Stimulated activated CD8-positive, alpha-beta memory T cell treated with anti-CD3 and anti-CD28 coated beads, Interleukin-12 subunit alpha, Interleukin-12 subunit beta, amount 100 ng/mL, for 24 hours (primary cell): ENCODE results near the gene VWA7.
A peak's percentile ranks its signal among the peaks of the same experiment; 100 is the strongest.
"Not testable (repeated sequence)": the region's sequence is repeated elsewhere in the genome, so short reads cannot be mapped to it uniquely, and the experiment has no call there.

Experiments
- DNase-seq: peaks from one replicate; pipeline ENCODE4 v3.0.0-alpha.2; 2020; ENCODE audit errors: extremely low read depth

VWA7 gene

DNA sequence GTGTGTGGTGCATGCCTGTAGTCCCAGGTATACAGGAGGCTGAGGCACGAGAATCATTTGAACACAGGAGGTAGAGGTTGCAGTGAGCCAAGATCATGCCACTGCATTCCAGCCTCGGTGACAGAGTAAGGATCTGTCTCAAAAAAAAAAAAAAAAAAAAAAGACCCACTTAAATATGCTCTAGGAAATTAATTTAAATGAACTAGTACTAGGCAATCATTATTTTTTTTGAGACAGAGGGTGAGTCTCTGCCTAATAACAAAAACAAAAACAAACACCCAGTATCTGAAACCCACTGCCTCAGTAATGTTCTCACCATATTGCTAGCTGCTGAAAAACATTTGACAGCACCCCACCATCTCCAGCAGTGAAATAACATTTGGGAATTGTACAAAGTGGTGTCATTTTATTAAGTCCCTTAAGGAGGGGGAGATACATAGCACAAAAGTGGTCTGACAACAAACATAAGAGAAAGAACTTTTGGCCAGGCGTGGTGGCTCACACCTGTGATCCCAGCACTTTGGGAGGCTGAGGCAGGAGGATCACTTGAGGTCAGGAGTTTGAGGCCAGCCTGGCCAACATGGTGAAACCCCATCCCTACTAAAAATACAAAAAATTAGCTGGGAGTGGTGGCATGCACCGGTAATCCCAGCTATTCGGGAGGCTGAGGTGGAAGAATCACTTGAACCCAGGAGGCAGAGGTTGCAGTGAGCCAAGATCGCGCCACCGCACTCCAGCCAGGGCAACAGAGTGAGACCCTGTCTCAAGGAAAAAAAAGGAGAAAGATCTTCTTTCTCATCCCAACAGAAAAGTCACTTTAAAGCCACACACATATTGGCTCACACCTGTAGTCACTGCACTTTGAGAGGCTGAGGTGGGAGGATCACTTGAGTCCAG is 24.2 kb upstream of the VWA7 start:
- DNase-seq, result not testable (repeated sequence)

DNA sequence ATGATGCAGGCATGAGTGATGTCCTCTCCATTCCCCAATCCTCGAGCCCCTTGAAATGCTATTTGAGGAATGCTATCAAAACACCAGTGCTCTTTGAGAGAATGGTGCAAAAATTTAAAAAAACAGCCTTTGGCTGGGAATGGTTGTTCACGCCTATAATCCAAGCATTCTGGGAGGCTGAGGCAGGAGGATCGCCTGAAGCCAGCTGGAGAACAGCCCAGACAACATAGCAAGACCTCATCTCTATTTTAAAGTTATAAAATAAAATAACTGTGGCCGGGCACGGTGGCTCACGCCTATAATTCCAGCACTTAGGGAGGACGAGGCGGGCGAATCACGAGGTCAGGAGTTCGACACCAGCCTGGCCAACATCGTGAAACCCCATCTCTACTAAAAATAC is 22.7 kb upstream of the VWA7 start:
- no peak for DNase-seq

DNA sequence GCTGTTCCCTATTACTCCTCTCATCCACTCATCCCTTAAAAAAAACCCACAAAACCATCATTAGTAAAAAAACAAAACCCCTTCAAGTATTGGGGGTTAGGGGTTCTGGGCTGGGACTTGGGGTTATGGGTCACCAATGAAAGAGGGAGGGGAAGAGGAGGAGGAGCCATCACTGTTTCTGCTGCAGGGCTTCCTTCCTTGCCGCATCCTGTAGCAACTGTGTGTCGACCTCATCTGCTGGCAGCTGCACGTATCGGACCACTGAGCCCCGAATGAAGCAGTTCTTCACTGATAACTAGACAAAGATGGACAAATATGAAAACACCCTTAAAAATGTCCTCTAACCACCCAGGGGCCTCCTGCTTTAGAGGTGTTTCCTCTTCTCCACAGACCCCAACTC is 20.5 kb upstream of the VWA7 start:
- no peak for DNase-seq

DNA sequence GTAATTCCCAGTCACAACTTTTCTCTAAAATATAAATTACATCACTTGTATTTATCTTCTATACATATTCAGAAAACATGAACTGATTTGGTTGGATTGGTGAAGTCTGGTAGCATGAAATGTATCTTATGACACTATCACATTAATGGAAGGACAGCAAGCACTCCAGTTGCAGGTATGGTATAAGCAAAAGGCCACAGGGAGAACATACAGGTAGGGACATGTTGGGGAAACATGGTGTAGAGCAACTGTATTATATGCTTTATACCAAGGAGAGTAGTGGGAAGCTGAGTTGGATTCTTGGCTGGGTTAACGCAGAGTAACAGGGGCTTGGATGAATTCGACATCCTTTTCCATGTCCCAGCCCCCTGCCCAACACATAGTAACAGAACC is 19.9 kb upstream of the VWA7 start:
- no peak for DNase-seq

DNA sequence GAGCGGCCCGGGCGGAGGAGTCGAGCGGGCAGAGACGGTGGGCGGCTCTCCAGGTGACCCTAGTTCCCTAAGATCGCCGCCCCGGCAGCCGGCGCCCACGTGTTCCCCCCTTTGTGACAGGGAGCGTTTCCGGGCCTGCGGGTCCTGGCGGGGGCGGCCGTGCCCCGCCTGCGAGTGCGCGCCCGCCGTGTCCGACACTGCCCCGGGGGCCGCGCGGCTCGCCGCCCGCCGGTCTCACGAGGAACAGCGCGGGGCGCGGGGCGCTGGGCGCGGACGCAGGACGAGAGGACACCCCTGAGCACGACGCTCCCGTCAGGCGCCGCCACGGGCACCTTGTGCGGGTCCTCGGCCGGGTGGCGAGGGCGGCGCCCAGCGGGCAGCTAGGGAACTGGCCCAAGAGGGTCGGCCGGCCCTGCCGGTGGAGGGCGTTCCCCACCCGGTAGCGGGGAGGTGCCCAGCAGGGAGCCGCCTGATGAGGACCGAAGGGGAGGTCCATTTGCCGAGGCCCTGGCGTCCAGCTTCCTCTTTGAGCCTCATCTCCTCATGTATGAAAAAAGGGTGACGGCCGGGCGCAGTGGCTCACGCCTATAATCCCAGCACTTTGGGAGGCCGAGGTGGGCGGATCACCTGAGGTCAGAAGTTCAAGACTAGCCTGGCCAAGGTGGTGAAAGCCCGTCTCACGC is 18.6 kb upstream of the VWA7 start, which contains the start of gene VARS1:
Gene VARS1 (minus strand): TSS at position 137 of the 683 bp plus-strand sequence. CDS start 535 bp downstream, outside the sequence.
- DNase-seq, result peak; percentile 58

DNA sequence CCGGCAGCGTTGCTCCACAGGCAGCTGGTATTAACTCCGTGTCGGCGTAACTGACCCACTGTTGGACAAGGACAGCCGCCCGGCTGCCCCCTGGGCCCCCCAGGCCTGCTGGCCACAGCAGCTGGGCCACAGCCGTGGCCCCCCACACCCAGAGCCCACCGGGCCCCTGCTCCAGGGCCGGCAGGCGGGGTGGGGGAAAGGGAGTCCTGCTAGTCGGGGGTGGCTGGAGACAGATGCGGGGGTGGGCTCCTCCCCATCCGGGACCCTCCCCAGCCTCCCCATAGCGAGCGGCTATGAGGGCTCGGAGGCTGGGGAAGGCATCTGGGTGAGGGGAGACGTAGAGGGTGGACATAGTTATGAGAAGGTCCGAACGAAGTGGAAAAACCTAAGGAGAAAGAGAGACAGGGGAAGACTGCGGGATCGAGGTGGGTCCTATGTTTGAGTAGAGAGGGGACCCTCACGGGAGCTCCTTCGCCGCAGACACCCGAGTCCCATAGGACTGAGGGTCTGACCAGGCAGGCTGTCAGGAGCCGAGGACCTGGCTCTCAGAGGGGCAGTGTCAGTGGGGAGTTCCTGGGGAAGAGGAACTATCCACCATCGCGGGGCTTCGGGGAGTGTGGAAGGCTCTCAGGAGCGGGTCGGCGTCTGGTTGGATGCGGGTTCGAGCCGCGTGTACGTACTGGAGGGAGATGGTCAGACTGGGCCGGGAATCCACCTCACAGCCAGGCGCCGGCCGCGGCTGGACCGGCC is 17.9 kb upstream of the VWA7 start:
- no peak for DNase-seq

DNA sequence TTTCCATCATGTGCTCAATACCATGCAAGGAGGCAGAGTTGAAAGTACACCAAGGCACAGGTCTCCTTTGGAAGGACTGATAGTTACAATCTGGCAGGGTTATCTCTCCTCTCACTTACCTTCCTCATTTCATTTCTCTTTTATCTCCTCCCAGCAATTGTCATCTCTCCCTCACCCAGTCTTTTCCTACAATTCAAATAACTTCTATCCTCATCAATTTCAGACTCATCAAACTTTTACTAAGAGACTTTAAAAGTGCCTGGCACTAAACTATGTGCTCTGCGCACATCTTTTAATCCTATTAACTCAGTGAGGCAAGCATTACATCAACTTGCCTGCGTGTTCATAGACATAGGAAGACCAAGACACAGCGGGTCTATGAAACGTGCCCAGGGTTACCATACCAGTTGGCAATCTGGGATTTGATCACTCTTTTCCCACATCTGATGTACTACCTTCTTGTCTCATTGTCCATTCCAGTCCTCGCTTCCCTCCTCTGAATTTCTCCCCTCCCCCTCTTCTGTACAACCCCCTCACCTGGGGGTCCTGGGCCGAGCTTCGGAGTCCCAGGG is 17.3 kb upstream of the VWA7 start:
- no peak for DNase-seq

DNA sequence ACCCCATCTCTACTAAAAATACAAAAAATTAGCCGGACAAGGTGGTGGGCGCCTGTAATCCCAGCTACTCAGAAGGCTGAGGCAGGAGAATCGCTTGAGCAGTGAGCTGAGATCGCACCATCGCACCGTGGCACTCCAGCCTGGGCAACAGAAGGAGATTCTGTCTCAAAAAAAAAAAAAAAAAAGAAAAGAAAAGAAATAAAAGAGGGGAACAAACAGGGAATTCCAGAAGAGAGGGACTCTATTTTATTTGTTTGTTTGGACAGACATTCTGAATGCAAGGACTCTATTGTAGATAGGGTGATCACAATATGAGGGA is 16.8 kb upstream of the VWA7 start:
- not testable (repeated sequence) for DNase-seq

DNA sequence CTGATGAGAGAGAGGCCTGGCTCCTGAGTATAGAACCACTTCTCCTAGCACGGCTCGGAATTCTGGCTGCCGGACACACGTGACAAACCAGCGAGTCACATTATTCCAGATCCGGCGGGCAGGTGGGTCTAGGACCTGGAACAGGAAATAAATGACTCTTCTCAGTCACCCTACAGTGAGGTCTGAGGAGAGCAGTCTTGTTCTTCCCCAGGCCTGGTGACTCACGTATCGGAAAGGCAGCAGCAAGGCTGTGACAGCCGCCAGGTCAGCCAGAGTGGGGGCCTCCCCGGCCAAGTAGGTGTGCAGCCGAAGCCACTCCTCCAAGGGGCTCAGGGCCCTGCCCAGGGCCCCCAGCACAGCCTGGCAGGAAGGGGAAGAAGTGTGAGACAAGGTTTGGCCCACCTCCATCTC is 15.6 kb upstream of the VWA7 start:
- DNase-seq, result no peak

DNA sequence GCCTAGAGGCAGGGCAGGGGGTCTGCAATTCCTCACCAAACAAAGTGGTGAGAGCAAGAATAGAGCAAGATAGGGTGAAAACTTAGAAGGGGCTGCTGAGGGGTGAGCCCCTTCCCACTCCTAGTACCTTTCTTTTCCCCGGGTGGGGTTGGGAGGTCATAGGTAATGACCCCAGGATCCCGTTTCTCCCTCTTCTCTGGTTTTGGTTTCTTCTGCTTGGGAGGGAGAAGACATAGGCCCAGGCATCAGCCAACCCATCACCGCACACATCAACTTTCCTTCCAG is 14.9 kb upstream of the VWA7 start:
- DNase-seq, result no peak

DNA sequence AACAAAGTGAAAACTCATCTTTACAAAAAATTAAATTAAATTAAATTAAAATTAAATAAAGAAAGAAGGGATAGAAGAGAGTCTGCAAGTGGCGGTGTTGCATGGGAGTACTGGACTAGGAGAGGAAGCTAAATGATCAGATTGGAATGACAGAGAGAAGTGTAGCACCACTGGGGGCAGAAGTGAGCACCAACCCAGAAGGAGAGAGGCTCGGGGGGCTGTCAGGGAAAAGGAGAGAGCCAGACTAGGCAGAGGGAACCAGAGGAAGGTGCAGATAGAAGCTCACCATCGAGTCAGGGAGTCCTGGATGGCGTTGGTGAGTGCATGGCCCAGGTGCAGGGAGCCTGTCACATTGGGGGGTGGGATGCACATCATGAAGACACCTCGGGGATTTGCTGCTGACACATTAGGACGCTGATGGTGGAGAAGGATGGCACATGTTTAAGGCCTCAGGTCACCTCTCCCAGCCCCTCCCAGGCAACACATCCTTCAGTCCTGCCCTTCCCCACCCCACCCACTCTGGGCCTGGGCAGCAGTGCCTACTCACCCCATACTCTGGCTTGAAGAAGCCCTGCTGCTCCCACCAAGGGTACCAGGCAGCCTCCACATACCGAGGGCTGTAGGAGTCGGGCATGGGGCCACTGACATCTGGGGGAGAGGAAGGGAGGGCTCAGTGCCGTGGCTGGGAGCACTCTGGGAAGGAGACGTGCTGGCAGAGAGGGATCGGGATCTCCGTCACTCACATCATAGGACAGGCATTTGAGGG is 14.4 kb upstream of the VWA7 start:
- no peak for DNase-seq

DNA sequence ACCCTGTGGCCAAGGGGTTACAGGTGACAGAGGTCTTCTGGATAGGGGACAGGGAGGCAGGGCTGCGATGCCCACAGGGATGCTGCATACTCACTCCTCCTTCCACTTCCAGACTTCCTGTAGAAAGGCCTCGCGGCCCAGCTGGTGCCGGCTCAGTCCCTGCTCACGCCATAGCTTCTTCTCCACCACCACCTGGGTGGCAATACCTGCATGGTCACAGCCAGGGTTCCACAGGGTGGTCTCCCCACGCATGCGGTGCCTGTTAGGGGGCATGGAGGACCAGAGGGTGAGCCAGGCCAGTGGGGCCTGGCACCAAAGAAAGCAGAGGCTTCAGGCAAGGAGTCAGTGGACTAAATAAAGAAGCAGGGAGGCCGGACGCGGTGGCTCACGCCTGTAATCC is 8.3 kb upstream of the VWA7 start:
- no peak for DNase-seq

DNA sequence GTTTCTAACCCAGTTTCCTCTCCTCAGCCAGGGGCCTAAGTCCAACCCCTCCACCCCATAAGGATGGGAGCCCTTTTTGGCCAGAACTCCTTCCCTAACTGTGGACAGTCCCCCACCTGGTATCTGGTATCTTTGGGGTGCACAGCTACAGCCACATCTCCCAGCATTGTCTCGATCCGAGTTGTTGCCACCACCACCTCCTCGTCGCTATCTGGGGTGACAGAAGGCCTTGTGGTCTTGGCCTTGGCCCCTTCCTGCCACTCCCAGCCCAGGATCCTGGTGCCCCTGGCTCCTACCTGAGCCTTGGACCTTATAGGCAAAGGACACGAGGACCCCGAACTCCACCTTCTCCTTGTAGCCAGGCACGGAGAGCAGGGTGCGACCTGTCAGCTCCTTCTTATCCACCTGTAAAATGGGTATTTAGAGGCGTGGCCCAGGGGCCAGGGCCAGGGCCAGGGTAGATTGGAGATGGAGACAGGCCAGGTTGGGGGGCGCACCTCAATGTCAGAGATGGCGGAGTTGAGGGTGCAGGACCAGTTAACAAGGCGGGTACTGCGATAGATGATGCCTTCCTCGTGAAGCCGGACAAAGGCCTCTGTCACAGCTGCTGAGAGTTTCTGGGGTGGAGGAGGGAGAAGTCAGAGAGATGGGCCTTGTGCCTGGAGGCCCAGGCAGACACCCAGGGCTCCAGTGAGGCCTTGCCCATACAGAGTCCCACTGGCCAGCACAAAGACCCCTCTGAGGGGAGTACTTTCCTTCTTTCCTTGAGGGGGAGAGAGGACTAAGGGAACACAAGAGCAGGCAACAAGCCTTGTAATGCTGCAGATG is 7.2 kb upstream of the VWA7 start:
- DNase-seq, result no peak

DNA sequence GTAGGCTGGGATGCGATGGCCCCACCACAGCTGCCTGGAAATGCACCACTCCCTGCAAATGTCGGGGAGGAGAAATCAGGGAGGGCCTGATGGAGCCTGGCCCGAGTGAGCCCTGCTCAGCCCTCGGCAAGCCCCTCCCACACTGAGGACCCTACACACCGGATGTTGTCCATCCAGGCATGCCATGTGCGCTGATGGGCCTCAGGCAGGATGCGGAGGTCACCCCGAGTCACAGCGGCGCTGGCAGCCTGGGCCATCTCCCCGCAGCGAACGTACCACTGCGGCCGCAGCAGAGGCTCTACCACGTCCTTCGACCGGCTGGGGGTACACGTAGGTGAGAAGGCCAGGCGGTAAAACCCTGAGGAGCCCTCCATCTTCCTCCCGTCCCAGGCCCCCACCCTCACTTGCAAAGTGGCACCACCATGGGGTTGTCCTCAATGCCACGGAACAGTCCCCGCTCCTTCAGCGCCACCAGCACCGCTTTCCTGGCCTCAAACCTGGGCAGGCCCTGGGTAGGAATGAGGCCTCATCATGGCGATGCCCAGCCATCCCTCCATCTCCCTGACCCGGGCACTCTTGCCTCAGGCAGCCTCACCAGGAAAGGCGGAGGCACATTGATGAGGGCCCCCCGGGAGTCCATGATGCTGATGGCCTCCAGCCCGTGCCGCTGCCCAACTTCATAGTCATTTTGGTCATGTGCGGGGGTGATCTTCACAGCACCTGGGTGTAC is 5.2 kb upstream of the VWA7 start:
- no peak for DNase-seq

DNA sequence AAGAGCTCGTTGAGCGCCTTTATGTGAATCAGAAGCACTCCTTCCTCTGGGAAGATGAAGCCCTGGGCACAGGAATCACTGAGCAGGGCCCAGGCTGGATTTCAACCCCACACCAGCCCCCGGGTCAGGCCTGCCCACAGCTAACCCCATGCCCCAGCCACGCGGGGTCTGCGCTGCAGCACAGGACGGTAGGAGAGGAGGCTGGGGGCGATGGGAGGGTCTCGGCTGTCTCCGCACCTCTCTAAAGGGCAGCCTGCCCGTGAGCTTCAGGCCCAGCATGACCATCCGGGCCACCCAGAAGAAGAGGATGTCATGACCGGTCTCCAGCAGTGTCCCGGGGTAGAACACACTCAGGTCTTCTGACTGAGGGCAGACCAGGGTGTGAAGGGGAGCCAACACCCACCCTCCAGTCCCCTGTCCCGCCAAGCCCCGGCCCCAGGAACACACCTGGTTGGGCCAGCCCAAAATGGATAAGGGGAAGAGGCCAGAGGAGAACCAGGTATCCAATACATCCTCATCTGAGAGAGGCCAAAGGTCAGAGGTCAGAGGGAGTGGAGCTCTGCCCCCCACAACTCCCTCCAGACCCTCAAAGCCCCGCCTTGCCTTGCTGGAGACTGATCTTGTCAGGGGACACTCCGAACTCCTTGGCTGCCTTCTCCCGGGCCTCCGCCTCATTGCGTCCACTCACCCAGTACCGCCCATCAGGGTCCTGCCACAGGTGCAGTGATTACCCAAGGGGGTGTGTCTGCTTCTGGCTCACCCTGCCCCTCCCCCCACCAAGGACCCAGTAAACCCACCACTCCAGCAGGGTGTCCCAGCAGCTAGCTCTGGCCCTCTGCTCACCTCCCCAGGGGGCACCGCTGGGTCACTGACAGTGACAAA is 4.4 kb upstream of the VWA7 start:
- DNase-seq, result no peak

DNA sequence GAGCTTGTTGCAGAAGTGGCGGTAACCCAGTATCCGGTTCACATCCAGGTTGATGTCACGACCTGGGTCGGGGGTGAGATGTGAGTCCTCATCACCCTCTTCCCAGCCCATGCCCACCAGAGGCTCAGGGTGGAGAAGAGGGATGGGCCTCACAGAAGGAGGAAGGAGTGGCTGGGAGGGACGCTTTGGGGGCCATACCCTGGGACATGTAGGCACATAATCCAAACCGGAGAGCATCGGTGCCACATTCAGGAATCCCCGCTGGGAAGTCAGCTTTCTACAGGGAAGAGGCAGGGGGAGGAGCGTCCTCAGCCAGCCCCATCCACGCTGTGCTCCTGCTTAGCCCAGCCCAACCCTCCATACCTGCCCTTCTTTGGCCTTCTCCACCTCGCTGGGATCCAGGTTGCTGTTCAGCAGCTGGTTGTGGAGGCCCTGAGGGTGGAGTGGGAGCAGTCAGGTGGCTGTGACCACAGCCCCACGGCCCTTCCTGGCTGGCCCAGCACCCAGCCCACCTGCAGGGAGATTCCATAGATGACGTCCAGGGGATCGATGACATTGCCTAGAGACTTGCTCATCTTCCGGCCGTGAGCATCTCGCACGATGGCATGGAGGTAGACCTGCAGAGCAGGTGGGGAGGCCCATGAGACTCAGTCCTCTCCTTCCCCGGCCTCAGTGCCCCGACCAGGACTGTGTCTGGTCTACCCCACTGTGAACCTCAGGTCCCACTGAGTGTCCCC is 3.5 kb upstream of the VWA7 start:
- DNase-seq, result no peak

DNA sequence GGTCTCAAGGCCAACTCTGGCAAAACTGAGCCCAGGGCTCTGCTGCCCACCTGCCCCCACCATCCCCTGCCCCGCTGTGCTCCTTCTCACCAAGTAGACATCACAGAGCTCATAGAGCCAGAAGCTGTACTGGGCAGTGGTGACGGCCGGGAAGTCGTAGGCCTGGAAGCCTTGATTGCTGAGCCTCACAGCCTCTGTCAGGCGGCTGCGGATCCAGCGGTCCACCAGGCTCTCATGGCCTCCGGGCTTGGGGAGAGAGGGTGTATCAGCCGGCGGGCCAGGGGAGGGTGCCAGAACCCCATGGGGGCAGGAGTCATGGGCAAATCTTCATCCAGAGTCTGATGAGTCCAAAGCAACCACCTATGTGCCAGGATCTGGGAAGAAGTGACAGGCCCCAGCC is 2.8 kb upstream of the VWA7 start:
- no peak for DNase-seq
